ENCODE measurements around the gene ZNF18.

- TF ChIP-seq POLR2A (IDR thresholded peaks at IDR 0.05; ENCODE audit: low read depth, low read length), result no peak
- no peak for TF ChIP-seq POLR2AphosphoS5 (IDR thresholded peaks at IDR 0.05; ENCODE audit: low read depth, low read length)
These were observed 38.4 kb upstream of the ZNF18 start for GRCh38 chr17:12035673-12036072.

Data from GM12891 (cell line).